AG04450 (cell line): ENCODE measurements around the gene TENT5A. TPM values are rescaled to one million over a fixed set of nuclear protein-coding genes. Genes with fewer than 3 reads are reported as not detected.

ENCODE experiments used
- CTCF ChIA-PET: fragments of 300-600, 350-600 bp; formaldehyde crosslinking; extraction: SDS; loops from one replicate; lab custom pipeline; 2022; ENCODE audit warnings: antibody characterized with exemption, inconsistent platforms; lab: Charles Lee
- POLR2A ChIA-PET: fragments of 350-600 bp; formaldehyde crosslinking; extraction: SDS; loops from one replicate; lab custom pipeline; 2021; ENCODE audit warnings: antibody characterized with exemption, inconsistent platforms; lab: Yijun Ruan, JAX
- DNase-seq: peaks from one replicate; pipeline ENCODE4 v3.0.0-alpha.2; 2011; ENCODE audit warnings: low read depth, low spot score
- H3K27ac ChIP-seq: one replicate; pipeline ENCODE4 v1.5.1; 2012; ENCODE audit warnings: low read depth, low read length, control low read depth
- H3K27me3 ChIP-seq: one replicate; pipeline ENCODE4 v1.6.0; 2012; ENCODE audit warnings: low read length; ENCODE audit not compliant: control insufficient read depth, insufficient read depth
- H3K4me3 ChIP-seq: 2 replicates; pipeline ENCODE4 v1.5.1; 2011; ENCODE audit warnings: mild to moderate bottlenecking, low read depth, low read length, control low read depth
- H3K9me3 ChIP-seq: 2 replicates; pipeline ENCODE4 v1.5.1; 2012; ENCODE audit warnings: low read length; ENCODE audit not compliant: control insufficient read depth, insufficient read depth
- polyA plus RNA-seq: library from polyadenylated mRNA; depleted of rRNA; stranded (reverse); fragments of >200 nt; gene quantifications from 2 replicates; pipeline ENCODE4 v1.2.3, GENCODE V29; 2011
- TF ChIP-seq, protein P1 (sequence below): IDR thresholded peaks from 2 replicates; pipeline ENCODE4 v1.5.1; 2011; ENCODE audit warnings: low read depth, low read length, control low read depth, inconsistent platforms

Gene TENT5A
- polyA plus RNA-seq, 1 experiment = 14.0 TPM

DNA sequence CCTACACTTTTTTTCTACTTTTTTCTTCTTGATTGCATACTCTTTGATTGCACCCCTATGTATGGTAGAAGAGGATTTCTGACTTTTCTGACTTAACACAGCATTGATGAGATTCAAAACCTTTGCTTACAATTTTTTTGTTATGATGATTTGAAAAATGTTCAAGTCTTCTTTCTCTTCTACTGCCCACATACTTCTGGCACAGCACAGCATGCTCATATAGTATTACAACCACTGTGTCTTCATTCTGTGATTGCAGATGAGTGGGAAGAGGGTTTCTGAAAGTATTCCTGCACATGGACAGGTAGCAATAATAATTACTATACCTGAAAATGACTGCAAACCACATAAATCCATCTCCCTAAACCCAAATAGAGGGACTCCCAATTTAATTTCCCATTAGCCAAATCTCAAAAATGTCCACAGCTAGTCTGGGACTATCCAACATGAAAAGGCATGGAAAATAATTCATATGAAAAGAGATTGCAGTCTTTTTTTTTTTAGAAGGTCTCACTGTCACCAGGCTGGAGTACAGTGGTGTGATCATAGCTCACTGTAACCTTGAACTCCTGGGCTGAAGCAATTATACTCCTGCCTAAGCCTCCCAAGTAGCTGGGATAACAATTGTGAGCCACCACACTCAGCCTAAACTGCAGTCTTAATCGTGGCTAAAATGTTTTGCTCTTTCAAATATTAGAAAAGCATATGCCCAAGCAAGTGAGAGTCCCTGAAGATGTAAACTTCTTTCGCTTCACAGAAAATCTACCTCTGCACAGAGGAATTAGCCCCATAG lies 15.9 kb upstream of the TENT5A start:
- TF ChIP-seq, protein P1, sequence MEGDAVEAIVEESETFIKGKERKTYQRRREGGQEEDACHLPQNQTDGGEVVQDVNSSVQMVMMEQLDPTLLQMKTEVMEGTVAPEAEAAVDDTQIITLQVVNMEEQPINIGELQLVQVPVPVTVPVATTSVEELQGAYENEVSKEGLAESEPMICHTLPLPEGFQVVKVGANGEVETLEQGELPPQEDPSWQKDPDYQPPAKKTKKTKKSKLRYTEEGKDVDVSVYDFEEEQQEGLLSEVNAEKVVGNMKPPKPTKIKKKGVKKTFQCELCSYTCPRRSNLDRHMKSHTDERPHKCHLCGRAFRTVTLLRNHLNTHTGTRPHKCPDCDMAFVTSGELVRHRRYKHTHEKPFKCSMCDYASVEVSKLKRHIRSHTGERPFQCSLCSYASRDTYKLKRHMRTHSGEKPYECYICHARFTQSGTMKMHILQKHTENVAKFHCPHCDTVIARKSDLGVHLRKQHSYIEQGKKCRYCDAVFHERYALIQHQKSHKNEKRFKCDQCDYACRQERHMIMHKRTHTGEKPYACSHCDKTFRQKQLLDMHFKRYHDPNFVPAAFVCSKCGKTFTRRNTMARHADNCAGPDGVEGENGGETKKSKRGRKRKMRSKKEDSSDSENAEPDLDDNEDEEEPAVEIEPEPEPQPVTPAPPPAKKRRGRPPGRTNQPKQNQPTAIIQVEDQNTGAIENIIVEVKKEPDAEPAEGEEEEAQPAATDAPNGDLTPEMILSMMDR = no peak
- CTCF ChIA-PET = no interaction called here

DNA sequence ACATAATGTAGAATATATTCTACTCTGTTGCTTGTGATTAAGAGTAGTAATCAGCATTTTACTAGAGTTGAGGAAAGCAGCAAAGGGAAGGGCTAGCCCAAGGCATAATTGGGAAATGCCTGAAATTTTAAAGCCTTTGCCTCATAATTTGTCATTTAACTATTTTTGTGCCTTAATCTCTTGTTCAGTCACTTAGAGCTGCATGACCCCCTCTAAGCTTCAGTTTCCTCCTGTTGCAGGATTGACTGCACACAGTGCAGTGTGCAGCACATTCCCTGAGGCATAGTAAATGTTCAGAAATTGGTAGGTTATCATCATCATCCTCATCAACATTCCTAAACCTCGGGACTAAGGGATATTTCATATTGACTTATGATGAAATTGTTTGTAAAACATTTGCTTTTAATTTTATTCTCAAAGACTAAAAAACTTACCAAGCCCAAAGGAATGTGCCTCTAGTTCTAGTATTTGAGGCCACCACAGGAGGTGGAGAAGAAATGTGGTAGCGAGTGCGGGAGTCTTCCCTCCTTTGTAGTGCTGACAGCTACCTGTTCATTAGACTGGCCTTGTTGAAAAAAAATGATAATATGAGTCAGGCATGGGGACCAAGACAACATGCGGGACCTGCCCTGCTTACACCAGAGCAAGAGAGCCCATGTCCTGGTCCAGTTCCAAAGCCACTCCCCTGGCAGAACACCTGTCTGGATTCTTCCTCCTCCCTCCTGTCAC lies 14.8 kb upstream of the TENT5A start:
- ChIA-PET CTCF (interaction anchor here (1.1 to 1.8 kb wide), 3 partner anchors 239 to 410 kb away, joined by 4 to 7 read pairs (median 5); no protein-coding TSS in a partner anchor), POLR2A (interaction anchor here (0.5 to 1.2 kb wide), 3 partner anchors 15 to 139 kb away, joined by 3 to 7 read pairs (median 5); partner anchors contain the start of gene TENT5A)
- TF ChIP-seq, protein P1 = no peak
- no peaks in the 10 kb centered on the region for H3K27me3 ChIP-seq
- no peak overlapping the region for H3K27ac ChIP-seq
- H3K4me3 ChIP-seq = no peak overlapping the region
- no peak for DNase-seq
- no peaks in the 10 kb centered on the region for H3K9me3 ChIP-seq

More for the DNA sequence above, 15.9 kb upstream of the TENT5A start:
- Histone ChIP-seq H3K27me3 (no peaks in the 10 kb centered on the region), H3K9me3 (no peaks in the 10 kb centered on the region), H3K4me3 (no peak overlapping the region), H3K27ac (no peak overlapping the region)
- no peak for DNase-seq
- POLR2A ChIA-PET = no interaction called here

DNA sequence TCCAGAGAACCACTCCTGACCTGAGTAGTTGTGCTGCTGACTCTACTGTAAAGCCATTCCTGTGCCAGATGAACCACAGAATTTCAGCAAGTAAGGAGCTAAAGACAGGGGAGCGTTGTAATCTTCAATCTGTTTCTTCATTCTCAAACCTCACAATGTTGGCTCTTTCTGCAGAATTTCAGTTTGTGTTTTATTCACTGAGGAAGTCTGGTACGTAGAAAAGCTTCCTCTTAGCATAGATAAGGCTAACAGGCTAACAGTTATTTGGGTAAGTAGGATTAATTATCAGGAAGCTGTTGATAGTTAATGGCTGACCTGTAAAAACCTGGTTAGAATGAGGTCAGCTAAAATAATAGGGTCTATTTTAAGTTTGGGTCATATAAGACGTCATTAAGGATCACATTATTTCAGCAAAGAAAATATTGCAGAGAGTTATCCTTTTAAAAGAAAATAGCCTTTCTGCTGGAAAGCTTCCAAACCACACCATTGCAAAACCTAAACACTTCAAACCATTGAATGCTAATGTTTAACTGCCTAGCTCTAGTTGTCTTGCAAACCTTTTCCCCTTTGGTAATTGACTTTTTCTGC lies 14.1 kb upstream of the TENT5A start:
- TF ChIP-seq, protein P1 = no peak
- POLR2A ChIA-PET = interaction anchor here (0.5 to 1.2 kb wide), 3 partner anchors 14 to 139 kb away, joined by 3 to 7 read pairs (median 5); partner anchors contain the start of gene TENT5A
- peak overlapping the region; percentile 47 for H3K27ac ChIP-seq
- CTCF ChIA-PET = interaction anchor here (0.9 to 1.8 kb wide), 5 partner anchors 10 to 411 kb away, joined by 3 to 7 read pairs (median 4); no protein-coding TSS in a partner anchor
- no peaks in the 10 kb centered on the region for H3K27me3 ChIP-seq
- peak; percentile 81 for DNase-seq
- no peak overlapping the region for H3K4me3 ChIP-seq
- no peaks in the 10 kb centered on the region for H3K9me3 ChIP-seq

DNA sequence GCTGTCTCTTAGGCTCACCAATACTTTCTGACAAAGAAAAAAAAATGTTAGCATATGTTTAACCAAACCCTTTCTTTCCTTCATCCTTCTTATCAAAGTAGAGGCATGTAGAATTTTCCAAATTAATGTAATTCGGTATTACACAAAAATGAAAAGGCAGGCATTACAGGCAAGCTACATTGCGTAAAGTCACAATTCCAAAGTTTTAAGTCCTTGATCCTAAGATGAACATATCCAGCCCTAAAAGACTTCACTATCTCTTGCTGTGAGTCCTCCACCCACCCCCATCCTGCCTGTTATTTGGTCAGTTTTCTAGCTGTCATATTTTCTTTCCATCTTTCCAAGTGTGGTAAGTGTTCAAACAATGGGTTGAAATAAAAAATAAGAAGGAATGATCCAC lies 12.1 kb upstream of the TENT5A start:
- ChIA-PET POLR2A (no interaction called here), CTCF (no interaction called here)
- TF ChIP-seq, protein P1 = no peak
- Histone ChIP-seq H3K4me3 (no peak overlapping the region), H3K9me3 (no peaks in the 10 kb centered on the region), H3K27ac (no peak overlapping the region), H3K27me3 (no peaks in the 10 kb centered on the region)
- DNase-seq = no peak
